GM12892 (cell line): Measurements from ENCODE around the gene DDX24.
"Not testable (repeated sequence)": the region's sequence is repeated elsewhere in the genome, so short reads cannot be mapped to it uniquely, and the experiment has no call there.

Source experiments
- DNase-seq: peaks from one replicate; pipeline ENCODE4 v3.0.0; 2011; ENCODE audit not compliant: insufficient read length
- FAIRE-seq: peaks from 2 replicates; lab custom pipeline; 2011; peaks lifted over from hg19 to GRCh38; lab: Jason Lieb, UNC
- POLR2A ChIP-seq: IDR thresholded peaks from 2 replicates; pipeline ENCODE4 v1.6.1; 2011; ENCODE audit warnings: low read depth, low read length, control low read depth
- POLR2AphosphoS5 ChIP-seq: IDR thresholded peaks from 2 replicates; pipeline ENCODE4 v1.6.1; 2011; ENCODE audit warnings: low read depth, low read length, control low read depth
- TAF1 ChIP-seq: IDR thresholded peaks from 2 replicates; pipeline ENCODE4 v1.6.1; 2011; ENCODE audit warnings: low read depth, mild to moderate bottlenecking, control low read depth, low read length, borderline replicate concordance

DDX24 gene

DNA sequence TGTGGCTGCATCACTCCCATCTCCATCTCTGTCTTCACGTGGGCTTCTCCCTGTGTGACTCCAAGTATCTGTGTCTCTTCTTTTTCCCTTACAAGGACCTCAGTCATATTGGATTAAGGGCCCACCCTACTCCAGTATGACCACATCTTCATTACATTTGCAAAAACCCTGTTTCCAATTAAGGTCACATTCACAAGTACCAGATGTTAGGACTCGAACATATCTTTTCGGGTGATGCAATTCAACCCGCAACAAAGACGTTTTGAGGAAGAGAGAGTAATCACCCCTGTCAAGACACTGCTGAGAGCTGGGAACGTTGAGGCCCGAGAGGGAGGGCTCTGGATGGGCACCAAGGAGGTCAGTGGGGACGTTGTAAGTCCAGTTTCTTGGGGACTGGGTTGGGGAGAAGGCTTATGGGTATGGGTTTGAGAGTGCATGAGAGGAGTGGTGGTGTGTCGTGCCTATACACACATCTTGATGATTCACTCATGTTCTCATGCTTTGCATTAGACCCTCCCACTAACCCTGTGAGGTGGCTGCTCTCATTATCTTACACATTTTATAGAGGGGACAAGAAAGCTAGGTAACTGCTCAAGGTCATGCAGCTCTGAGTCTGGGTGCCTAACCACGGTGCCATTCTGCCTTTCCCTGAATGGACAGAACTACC is 17.5 kb upstream of the DDX24 start:
- FAIRE-seq: no peak
- DNase-seq: no peak
- TF ChIP-seq TAF1 (no peak), POLR2A (no peak), POLR2AphosphoS5 (no peak)

GRCh38 chr14:94097091-94097490 is 16.1 kb upstream of the DDX24 start:
- FAIRE-seq: no peak
- no peak for TF ChIP-seq POLR2AphosphoS5
- TF ChIP-seq POLR2A: no peak
- TF ChIP-seq TAF1: no peak

GRCh38 chr14:94093418-94093817 is 12.4 kb upstream of the DDX24 start:
- DNase-seq: no peak
- no peak for FAIRE-seq
- TF ChIP-seq POLR2AphosphoS5 (no peak), POLR2A (no peak), TAF1 (no peak)

More at GRCh38 chr14:94097091-94097490, 16.1 kb upstream of the DDX24 start:
- DNase-seq: no peak

GRCh38 chr14:94089479-94089878 is 8.5 kb upstream of the DDX24 start:
- TF ChIP-seq TAF1 (no peak), POLR2AphosphoS5 (no peak)
- FAIRE-seq (no peak), DNase-seq (no peak)

- FAIRE-seq: no peak
- no peak for DNase-seq
- TF ChIP-seq POLR2AphosphoS5: no peak
- no peak for TF ChIP-seq POLR2A
- no peak for TF ChIP-seq TAF1
Observed at GRCh38 chr14:94088516-94088915, 7.5 kb upstream of the DDX24 start.

DNA sequence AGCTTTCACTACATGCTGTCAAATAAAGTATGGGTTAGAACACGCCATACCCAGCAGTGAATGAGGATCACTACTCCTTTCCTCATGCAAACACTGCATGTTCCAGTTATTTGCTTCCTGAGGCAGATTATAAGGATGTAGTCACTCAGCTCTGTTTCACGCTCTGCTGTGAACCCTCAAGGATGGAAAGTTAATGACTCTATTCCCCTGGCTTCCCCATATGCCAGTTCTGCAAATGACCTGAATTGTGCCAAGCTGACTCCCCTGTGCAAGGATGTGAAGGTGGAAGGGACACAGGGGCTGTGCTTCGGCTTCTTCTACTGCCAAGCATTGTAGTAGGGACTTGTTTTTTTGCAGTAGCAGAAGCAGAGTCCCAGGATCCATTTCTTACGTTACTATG is 6.9 kb upstream of the DDX24 start:
- FAIRE-seq: no peak
- DNase-seq: no peak
- TF ChIP-seq POLR2AphosphoS5: no peak
- no peak for TF ChIP-seq TAF1
- TF ChIP-seq POLR2A: no peak

GRCh38 chr14:94081386-94081820 is 401 bp upstream of the DDX24 start:
- FAIRE-seq: peak; percentile 48
- TF ChIP-seq POLR2A: no peak
- no peak for TF ChIP-seq TAF1
- no peak for TF ChIP-seq POLR2AphosphoS5
- no peak for DNase-seq

DNA sequence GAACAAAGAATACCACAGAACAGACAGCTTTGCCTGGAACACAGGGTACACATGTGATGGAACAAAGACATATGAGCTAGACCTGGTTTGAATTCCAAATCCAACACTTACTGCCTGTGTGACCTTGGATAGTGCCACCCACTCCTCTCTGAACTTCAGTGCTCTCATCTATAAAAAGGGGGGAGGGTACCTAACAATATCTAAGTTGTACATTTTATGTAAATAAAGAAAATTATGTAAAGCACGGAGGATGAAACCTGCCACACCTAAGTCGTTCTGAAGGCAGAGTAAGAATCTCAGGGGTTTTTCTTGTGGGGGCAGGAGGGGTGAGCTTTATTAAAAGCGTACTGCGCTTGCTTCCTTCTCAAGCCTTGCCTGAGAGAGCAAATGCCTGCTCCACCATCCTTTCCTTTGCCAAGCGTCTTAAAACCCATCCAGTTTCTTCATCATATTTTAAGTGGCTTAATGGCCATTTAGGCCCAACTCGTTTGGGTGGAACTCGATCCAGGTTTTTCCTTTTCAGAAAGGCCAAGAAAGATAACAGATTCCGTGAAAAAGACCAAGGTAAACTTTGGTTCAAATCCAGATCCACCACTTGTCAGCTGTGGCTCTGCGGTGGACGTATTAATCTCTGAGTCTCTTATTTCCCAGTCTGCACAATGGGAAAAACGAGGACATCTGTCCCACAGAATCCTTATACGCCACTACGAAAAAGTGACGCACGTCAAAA is 946 bp downstream of the DDX24 start:
- TF ChIP-seq TAF1 (no peak), POLR2A (no peak), POLR2AphosphoS5 (no peak)
- no peak for FAIRE-seq
- no peak for DNase-seq

GRCh38 chr14:94077823-94078222 is 3.2 kb downstream of the DDX24 start:
- TF ChIP-seq POLR2AphosphoS5: no peak
- TF ChIP-seq POLR2A: no peak
- no peak for TF ChIP-seq TAF1
- DNase-seq (no peak), FAIRE-seq (no peak)

DNA sequence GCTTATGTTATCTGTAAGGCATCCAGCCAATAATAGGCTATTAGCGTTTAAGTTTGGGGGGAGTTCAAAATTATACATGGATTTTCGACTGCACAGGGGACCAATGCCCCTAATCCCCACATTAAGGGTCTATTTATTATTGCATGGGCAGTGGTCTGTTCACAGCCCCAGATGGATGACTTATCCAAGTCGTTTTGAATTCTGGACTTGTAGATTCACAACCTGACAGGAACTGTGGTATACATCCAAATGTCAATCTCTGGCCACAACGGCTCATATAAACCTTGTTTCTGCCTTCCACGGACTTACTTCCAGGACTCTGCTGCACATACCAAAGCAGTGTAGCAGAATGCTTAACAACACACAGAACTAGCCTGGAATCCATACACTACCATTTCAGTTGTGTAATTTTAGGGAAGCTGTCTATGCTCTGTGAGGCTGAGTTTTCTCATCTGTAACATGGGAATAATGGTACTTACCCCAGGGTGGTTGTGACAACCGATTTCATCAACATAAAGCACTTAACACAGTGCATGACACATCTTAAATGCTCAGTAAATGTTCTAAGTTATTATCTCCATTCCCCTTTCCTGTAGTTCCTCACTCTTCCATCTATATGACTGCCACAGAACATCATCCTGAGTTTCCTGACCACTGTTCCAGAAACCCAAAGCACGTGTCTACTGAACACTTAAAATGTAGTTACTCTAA is 3.7 kb downstream of the DDX24 start:
- DNase-seq: no peak
- peak; percentile 48 for FAIRE-seq
- TF ChIP-seq TAF1: no peak
- TF ChIP-seq POLR2A: no peak
- no peak for TF ChIP-seq POLR2AphosphoS5

DNA sequence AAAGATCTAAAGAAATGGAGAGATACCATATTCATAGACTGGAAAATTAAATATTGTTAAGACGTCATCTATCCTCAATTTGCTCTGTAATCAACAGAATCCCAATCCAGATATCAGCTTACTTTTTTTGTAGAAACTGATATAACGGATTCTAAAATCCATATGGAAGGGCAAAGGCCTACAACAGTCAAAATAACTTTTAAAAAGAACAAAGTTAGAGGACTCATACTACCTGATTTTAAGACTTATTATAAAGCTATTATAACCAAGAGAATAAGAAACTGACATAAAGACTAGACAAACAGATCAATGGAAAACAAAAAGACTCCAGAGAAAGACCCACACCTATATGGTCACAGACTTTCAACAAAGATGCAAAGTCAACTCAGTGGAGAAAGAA is 6.0 kb downstream of the DDX24 start:
- DNase-seq: no peak
- no peak for TF ChIP-seq TAF1
- no peak for TF ChIP-seq POLR2AphosphoS5
- no peak for TF ChIP-seq POLR2A
- FAIRE-seq: no peak

DNA sequence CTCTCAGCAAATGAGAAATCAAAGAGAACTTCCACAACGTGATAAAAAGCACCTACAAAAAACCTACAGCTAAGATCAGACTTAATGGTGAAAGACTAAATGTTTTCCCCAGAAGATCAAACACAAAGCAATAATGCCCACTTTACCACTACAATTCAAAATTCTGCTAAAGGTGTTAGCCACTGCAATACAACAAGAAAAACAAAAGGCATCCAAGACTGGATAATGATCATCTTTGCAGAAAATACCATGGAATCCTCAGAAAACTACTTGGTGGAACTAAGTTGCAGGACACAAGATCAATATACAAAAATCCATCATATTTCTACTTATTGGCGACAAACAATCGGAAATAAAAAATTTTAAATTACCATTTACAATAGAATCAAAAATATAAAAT is 6.5 kb downstream of the DDX24 start:
- no peak for TF ChIP-seq POLR2A
- no peak for DNase-seq
- no peak for FAIRE-seq

DNA sequence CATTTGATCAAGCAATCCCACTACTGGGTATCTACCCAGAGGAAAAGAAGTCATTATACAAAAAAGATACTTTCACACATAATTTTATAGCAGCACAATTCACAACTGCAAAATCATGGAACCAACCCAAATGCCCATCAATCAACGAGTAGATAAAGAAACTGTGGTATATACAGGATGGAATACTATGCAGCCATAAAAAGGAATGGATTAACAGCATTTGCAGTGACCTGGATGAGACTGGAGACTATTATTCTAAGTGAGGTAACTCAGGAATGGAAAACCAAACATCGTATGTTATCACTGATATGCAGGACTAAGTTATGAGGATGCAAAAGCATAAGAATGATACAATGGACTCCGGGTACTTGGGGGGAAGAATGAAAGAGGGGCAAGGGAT is 8.9 kb downstream of the DDX24 start:
- DNase-seq, FAIRE-seq: not testable (repeated sequence)
